Measurements from ENCODE around the gene FANCI.
"Not testable (repeated sequence)": the region's sequence is repeated elsewhere in the genome, so short reads cannot be mapped to it uniquely, and the experiment has no call there.

FANCI gene

DNA sequence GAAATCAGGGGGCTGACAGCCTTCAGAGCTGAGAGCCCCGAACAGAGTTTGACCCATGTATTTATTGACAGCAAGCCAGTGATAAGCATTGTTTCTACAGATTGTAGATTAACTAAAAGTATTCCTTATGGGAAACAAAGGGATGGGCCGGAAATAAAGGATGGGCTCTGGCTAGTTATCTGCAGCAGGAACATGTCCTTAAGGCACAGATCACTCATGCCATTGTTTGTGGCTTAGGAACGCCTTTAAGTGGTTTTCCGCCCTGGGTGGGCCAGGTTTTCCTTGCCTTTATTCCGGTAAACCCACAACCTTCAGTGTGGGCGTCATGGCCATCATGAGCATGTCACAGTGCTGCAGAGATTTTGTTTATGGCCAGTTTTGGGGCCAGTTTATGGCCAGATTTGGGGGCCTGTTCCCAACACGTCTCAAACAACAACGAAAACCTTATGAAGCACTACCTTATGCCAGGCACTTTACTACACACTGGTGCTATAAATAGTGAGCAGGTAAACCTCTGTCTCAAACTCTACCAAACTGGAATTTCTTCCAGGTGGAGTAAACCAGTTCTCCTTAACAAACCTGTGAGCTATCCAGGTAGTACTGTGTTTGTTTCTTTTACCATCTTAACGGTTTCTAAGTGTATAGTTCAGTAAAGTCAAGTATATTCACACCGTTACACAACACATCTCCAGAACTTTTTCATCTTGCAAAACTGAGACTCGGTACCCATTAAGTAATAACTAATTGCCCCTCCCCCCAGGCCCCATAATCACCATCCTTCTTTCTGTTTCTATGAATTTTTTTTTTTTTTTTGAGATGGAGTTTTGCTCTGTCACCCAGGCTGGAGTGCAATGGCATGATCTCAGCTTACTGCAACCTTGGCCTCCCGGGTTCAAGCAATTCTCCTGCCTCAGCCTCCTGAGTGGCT is 3.6 kb upstream of the FANCI start:
- not testable (repeated sequence) for DNase-seq (ENCODE audit: low spot score); H3K27ac Mint-ChIP-seq; H3K36me3 Mint-ChIP-seq (ENCODE audit: low read depth); H3K9me3 Mint-ChIP-seq; H3K4me3 Mint-ChIP-seq
- Mint-ChIP-seq H3K4me1 (ENCODE audit: low read depth) (peaks cover 11% of the 10 kb centered on the region), H3K27me3 (ENCODE audit: low read depth) (peaks cover 21% of the 10 kb centered on the region)

GRCh38 chr15:89243046-89243690 is 611 bp upstream of the FANCI start:
- peak overlapping the region; percentile 97 for H3K4me3 Mint-ChIP-seq
- H3K27me3 Mint-ChIP-seq (ENCODE audit: low read depth) = peaks cover 4% of the 10 kb centered on the region
- H3K27ac Mint-ChIP-seq = peak overlapping the region; percentile 64
- H3K9me3 Mint-ChIP-seq = no peaks in the 10 kb centered on the region
- DNase-seq (ENCODE audit: low spot score) = no peak
- peaks cover 36% of the 10 kb centered on the region for H3K36me3 Mint-ChIP-seq (ENCODE audit: low read depth)
- H3K4me1 Mint-ChIP-seq (ENCODE audit: low read depth) = peaks cover 32% of the 10 kb centered on the region

GRCh38 chr15:89244574-89244903 is 760 bp downstream of the FANCI start:
- peak overlapping the region; percentile 97 for H3K4me3 Mint-ChIP-seq
- H3K4me1 Mint-ChIP-seq (ENCODE audit: low read depth) = peaks cover 36% of the 10 kb centered on the region
- peaks cover 2% of the 10 kb centered on the region for H3K27me3 Mint-ChIP-seq (ENCODE audit: low read depth)
- no peak for DNase-seq (ENCODE audit: low spot score)
- H3K27ac Mint-ChIP-seq = peak overlapping the region; percentile 94
- H3K36me3 Mint-ChIP-seq (ENCODE audit: low read depth) = peaks cover 47% of the 10 kb centered on the region
- H3K9me3 Mint-ChIP-seq = peaks cover 1% of the 10 kb centered on the region

DNA sequence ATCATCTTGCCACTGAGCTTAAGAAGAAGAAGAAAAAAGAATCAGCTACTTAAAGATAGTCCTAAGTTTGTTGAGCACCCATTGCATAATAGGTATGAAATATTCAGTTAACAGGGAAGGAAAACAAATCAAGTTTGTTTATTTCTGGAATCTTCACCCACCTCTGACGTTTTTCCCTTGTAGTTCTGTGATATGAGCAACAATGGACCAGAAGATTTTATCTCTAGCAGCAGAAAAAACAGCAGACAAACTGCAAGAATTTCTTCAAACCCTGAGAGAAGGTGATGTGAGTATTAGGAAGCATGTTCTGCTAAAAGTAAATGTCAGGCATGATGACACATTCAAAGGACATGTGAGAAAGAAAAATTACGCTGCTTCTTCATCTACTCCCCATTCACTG is 3.7 kb downstream of the FANCI start:
- no peak for DNase-seq (ENCODE audit: low spot score)
- H3K4me3 Mint-ChIP-seq = peak overlapping the region; percentile 28
- peak overlapping the region; percentile 33 for H3K27ac Mint-ChIP-seq
- no peaks in the 10 kb centered on the region for H3K27me3 Mint-ChIP-seq (ENCODE audit: low read depth)
- peaks cover 3% of the 10 kb centered on the region for H3K9me3 Mint-ChIP-seq
- peaks cover 42% of the 10 kb centered on the region for H3K4me1 Mint-ChIP-seq (ENCODE audit: low read depth)
- peaks cover 69% of the 10 kb centered on the region for H3K36me3 Mint-ChIP-seq (ENCODE audit: low read depth)

DNA sequence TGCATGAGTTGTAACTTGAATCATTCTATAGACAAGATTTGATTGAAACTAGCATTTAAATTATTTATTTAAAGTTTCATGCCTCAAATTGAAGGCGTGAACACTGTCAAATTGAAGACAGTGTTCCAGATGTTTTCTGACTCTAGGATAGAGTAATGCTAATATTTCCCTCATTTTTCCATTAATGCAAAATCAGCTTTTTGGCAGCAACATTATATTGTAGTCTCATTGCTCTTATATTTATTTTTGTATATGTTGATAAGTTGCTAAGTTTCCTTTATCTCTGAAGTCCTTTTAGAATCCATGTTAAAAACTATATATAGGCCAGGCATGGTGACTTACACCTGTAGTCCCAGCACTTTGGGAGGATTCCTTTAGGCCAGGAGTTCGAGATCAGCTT is 4.8 kb downstream of the FANCI start:
- Mint-ChIP-seq H3K36me3 (ENCODE audit: low read depth) (peaks cover 75% of the 10 kb centered on the region), H3K4me1 (ENCODE audit: low read depth) (peaks cover 39% of the 10 kb centered on the region), H3K9me3 (peaks cover 3% of the 10 kb centered on the region), H3K27me3 (ENCODE audit: low read depth) (no peaks in the 10 kb centered on the region), H3K4me3 (no peak overlapping the region), H3K27ac (no peak overlapping the region)
- no peak for DNase-seq (ENCODE audit: low spot score)

DNA sequence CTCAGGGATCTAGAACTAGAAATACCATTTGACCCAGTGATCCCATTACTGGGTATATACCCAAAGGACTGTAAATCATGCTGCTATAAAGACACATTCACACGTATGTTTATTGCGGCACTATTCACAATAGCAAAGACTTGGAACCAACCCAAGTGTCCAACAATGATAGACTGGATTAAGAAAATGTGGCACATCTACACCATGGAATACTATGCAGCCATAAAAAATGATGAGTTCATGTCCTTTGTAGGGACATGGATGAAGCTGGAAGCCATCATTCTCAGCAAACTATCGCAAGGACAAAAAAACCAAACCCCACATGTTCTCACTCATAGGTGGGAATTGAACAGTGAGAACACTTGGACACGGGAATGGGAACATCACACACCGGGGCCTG is 6.4 kb downstream of the FANCI start:
- H3K4me3 Mint-ChIP-seq; H3K27me3 Mint-ChIP-seq (ENCODE audit: low read depth); H3K9me3 Mint-ChIP-seq; DNase-seq (ENCODE audit: low spot score); H3K27ac Mint-ChIP-seq: not testable (repeated sequence)
- Mint-ChIP-seq H3K36me3 (ENCODE audit: low read depth) (peaks cover 75% of the 10 kb centered on the region), H3K4me1 (ENCODE audit: low read depth) (peaks cover 37% of the 10 kb centered on the region)

DNA sequence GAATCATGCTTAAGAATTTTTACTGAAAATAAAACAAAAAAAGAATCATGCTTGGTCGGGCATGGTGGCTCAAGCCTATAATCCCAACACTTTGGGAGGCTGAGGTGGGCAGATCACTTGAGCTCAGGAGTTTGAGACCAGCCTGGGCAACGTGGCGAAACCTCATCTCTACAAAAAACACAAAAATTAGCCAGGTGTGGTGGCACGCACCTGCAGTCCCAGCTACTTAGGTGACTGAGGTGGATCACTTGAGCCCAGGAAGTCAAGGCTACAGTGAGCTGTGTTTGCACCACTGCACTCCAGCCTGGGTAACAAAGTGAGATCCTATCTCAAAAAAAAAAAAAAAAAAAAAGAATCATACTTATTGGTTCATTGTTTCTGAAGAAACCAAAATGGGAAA is 33.5 kb downstream of the FANCI start:
- not testable (repeated sequence) for H3K4me1 Mint-ChIP-seq (ENCODE audit: low read depth); H3K27ac Mint-ChIP-seq; DNase-seq (ENCODE audit: low spot score); H3K27me3 Mint-ChIP-seq (ENCODE audit: low read depth); H3K9me3 Mint-ChIP-seq; H3K4me3 Mint-ChIP-seq
- peaks cover 49% of the 10 kb centered on the region for H3K36me3 Mint-ChIP-seq (ENCODE audit: low read depth)

GRCh38 chr15:89278307-89278706 is 34.5 kb downstream of the FANCI start:
- Mint-ChIP-seq H3K36me3 (ENCODE audit: low read depth) (peaks cover 57% of the 10 kb centered on the region), H3K9me3 (no peaks in the 10 kb centered on the region), H3K4me3 (no peak overlapping the region), H3K27ac (no peak overlapping the region), H3K27me3 (ENCODE audit: low read depth) (no peaks in the 10 kb centered on the region), H3K4me1 (ENCODE audit: low read depth) (no peaks in the 10 kb centered on the region)
- no peak for DNase-seq (ENCODE audit: low spot score)

DNA sequence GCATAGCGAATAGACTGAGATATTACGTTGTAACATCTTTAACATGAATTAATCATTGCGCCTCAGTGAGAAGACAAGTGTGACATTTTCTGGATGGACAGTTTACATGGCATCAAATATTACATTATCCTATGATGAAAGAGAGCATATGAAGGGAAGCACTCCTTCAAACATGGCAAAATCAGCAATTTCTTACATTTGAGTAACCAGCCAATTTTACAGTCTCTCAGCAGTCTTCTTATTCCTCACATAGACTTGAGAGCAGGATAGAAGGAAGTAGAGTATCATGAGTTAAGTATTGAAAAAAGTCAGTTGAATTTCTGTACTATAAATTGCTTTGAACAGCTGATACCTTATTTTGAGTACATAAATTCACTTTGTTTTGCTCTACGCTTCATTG is 38.9 kb downstream of the FANCI start:
- peaks cover 1% of the 10 kb centered on the region for H3K4me1 Mint-ChIP-seq (ENCODE audit: low read depth)
- no peak overlapping the region for H3K27ac Mint-ChIP-seq
- H3K27me3 Mint-ChIP-seq (ENCODE audit: low read depth) = no peaks in the 10 kb centered on the region
- DNase-seq (ENCODE audit: low spot score) = no peak
- peaks cover 69% of the 10 kb centered on the region for H3K36me3 Mint-ChIP-seq (ENCODE audit: low read depth)
- no peak overlapping the region for H3K4me3 Mint-ChIP-seq
- no peaks in the 10 kb centered on the region for H3K9me3 Mint-ChIP-seq

DNA sequence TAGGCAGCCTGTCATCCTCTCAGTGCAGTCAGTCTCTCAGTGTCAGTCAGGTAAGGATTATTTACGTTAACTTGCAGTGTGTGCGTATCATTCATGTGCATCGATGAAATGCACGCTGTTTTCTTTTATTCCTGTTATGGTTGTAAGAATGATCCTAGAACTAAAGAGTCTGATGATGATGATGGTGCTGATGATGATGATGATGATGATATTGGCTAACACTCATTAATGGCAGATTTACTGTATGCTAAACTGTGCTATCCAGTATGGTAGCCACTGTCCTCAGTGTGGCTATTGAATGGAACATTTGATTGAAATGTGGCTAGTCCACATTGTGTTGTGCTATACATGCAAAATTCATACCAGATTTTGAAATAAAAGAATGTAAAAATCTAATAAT is 39.4 kb downstream of the FANCI start:
- H3K9me3 Mint-ChIP-seq = no peaks in the 10 kb centered on the region
- H3K27ac Mint-ChIP-seq = no peak overlapping the region
- no peak for DNase-seq (ENCODE audit: low spot score)
- H3K36me3 Mint-ChIP-seq (ENCODE audit: low read depth) = peaks cover 72% of the 10 kb centered on the region
- no peaks in the 10 kb centered on the region for H3K27me3 Mint-ChIP-seq (ENCODE audit: low read depth)
- peaks cover 1% of the 10 kb centered on the region for H3K4me1 Mint-ChIP-seq (ENCODE audit: low read depth)
- no peak overlapping the region for H3K4me3 Mint-ChIP-seq

GRCh38 chr15:89291934-89292438 is 48.2 kb downstream of the FANCI start:
- Mint-ChIP-seq H3K27me3 (ENCODE audit: low read depth) (no peaks in the 10 kb centered on the region), H3K4me3 (no peak overlapping the region), H3K4me1 (ENCODE audit: low read depth) (peaks cover 3% of the 10 kb centered on the region), H3K27ac (no peak overlapping the region), H3K9me3 (no peaks in the 10 kb centered on the region), H3K36me3 (ENCODE audit: low read depth) (peaks cover 79% of the 10 kb centered on the region)
- DNase-seq (ENCODE audit: low spot score) = no peak

DNA sequence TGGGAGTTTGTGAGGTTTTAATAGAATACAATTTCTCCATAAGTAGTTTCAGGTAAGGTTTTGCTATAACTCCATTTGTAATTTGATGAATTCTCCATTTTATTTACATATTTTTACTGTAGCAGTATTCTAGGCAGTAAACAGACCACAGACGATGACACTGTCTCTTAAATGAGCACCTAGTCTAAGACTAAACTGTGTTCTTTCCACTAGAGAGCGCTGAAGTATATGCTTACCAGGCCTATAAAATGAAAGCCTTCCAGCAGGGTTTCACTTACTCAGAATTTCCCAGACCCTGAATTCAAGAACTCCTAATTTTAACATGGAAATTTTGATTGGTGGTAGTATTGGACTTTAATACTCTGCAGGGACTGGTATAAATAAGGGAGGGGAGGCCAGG is 49.2 kb downstream of the FANCI start:
- Mint-ChIP-seq H3K9me3 (peaks cover 4% of the 10 kb centered on the region), H3K27ac (no peak overlapping the region), H3K27me3 (ENCODE audit: low read depth) (no peaks in the 10 kb centered on the region), H3K36me3 (ENCODE audit: low read depth) (peaks cover 80% of the 10 kb centered on the region), H3K4me1 (ENCODE audit: low read depth) (peaks cover 4% of the 10 kb centered on the region), H3K4me3 (no peak overlapping the region)
- no peak for DNase-seq (ENCODE audit: low spot score)

DNA sequence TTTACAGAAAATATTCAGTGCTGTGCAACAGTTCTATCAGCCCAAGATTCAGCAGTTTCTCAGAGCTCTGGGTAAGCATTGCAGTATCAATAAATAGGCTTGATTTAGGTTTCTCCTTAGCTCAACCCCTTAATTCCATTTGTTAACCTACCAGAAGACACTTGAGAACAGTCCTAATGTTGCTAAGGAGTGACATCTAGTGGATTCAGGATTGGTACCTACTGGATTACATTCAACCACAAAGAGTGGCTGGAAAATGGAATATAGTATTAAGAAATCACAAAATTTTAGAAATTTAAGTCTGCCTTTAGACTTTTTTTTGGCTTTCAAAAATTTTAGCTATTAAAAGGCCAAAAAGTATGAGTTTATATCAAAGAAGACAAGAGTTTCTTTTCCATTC is 56.1 kb downstream of the FANCI start:
- H3K4me1 Mint-ChIP-seq (ENCODE audit: low read depth) = peaks cover 32% of the 10 kb centered on the region
- DNase-seq (ENCODE audit: low spot score) = no peak
- H3K27me3 Mint-ChIP-seq (ENCODE audit: low read depth) = no peaks in the 10 kb centered on the region
- H3K36me3 Mint-ChIP-seq (ENCODE audit: low read depth) = peaks cover 76% of the 10 kb centered on the region
- peak overlapping the region; percentile 6 for H3K4me3 Mint-ChIP-seq
- H3K9me3 Mint-ChIP-seq = peaks cover 9% of the 10 kb centered on the region
- peak overlapping the region; percentile 38 for H3K27ac Mint-ChIP-seq

DNA sequence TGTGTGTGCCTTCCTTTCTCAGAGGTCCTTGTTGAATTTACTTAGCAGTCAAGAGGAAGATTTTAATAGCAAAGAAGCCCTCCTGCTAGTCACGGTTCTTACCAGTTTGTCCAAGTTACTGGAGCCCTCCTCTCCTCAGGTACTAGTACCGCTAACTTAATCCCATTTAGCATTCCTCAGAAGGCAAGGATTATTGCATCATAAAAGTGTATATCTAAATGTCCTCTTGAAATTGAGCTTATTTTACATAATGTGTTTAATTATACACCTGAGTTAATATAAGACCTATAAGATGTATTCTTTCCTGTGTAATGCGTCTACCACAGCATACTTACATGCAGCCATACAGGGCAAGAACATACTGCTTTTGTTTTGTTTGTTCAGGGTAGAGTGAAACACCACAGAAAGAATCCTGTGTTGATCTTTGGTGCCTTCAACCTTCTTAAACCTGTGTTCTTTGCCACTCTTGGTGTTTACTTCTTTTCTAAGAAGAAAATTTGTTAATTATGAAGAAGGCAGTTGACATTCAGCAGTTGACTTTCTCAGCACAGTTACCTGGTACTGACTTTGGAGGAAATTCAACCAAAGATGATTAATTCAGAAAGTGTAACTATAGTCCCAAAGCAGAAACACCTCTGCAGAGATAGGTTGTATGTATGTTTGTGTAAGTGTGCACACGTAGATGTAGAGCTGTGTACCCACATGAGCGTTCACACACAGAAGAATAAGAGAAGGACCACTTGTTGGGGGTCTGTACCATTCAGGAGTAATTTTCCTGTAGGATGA is 57.7 kb downstream of the FANCI start:
- H3K36me3 Mint-ChIP-seq (ENCODE audit: low read depth) = peaks cover 78% of the 10 kb centered on the region
- peak overlapping the region; percentile 60 for H3K27ac Mint-ChIP-seq
- peaks cover 34% of the 10 kb centered on the region for H3K4me1 Mint-ChIP-seq (ENCODE audit: low read depth)
- no peaks in the 10 kb centered on the region for H3K27me3 Mint-ChIP-seq (ENCODE audit: low read depth)
- H3K9me3 Mint-ChIP-seq = peaks cover 9% of the 10 kb centered on the region
- no peak for DNase-seq (ENCODE audit: low spot score)
- H3K4me3 Mint-ChIP-seq = peak overlapping the region; percentile 2
